ENCODE measurements around the gene CXorf49.

The CXorf49 gene

DNA sequence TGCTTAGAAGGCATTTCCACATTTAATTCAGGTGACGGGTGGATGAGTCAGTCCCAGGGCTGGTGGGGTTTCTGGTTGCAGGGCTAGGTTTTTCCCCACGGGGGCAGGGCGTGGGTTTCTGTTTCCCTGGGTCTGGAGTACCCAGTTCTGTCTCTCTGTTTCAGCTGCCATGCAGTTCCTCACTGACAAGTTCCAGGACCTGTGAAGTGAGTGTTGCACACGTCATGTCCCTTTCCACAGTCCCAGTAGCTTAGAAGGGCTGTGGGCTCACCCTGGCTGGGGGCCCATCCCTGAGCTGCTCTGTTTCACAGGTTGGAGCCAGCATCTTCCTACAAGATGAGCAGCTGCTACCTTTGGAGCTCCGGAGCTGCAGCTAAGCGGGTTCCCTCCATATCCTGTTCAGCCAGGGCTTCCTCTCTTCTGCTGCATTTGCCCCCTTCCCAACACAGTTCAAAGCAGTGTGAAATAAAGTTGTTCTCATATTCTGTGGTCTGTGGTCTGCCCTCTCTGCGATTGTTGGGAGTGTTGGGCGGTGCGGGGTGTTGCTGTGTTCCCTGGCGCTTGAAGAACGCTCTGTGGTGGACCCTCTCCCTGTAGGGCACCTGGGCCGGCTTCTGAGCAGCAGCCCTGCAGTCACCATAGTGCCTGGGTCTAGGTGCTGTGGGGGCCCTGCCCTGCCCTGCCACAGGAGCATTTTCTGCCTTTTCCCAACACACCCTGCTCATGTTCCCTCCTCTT lies 46.9 kb downstream of the CXorf49 start:
- DNase-seq: no peak

- DNase-seq: peak; percentile 5
Observed at GRCh38 chrX:71669947-71670346, 48.1 kb downstream of the CXorf49 start.

GRCh38 chrX:71669492-71669891 lies 48.6 kb downstream of the CXorf49 start:
- DNase-seq: no peak

- DNase-seq: no peak
Observed at GRCh38 chrX:71668248-71668595, 49.9 kb downstream of the CXorf49 start.

- no peak for DNase-seq
Observed at GRCh38 chrX:71667328-71668247, 50.5 kb downstream of the CXorf49 start, which contains the start of gene LOC101059915. Gene LOC101059915, plus strand, starts transcription at chrX:71667546.

- DNase-seq: no peak
Observed at GRCh38 chrX:71666240-71667223, 51.6 kb downstream of the CXorf49 start.

DNA sequence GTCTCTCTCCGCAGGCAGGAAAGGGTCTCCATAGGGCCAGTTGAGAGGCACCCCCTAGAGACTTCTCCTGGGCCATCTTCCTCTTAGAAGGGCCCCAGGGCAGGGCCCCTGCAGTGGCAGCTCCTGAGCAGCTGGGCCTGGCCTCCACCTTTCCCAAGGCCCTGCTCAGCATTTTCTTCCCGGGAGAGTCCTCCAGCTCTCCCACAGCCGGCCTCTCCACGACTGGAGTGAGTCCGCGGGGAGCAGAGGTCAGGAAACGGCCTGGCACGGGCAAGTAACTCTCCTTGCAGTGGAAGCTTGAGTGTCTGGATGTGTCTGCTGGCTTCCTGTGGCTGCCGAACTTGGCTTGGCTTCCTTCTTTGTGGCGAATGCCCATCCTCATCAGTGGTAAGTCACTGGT lies 52.3 kb downstream of the CXorf49 start:
- no peak for DNase-seq

DNA sequence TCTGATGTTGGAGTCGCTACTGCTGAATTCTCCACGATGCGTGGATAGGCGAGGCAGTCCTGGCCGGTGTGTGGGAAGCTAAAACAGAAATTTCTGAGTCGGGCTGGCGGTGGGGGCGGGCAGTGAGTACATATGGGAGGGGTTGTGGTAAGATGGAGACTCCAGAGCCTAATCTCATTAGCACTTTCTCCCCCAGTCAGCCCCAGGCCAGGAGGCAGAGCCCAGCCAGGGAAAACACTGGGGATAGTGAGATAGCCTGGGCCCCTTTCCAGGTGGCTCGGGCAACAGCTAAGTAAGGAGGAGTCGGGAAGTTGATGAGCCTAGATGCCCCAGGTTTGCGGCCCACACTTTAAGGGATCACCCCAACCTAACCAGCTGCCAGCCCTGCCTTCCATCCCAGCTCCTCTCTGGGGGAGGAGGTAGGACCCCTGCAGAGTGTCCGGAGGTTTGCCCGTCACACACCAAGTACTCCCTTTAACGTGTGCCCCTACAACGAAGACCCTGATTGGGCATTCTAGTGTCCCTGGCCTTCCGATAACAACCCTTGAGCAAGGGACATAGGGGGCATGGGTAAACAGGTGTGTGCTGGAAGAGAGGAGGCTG lies 53.1 kb downstream of the CXorf49 start:
- no peak for DNase-seq

Measured in NCI-H1092 treated with DMSO at 0.1 percent for 48 hours (cell line).